Measurements from ENCODE around the gene BCL7A.

- no peak for TF ChIP-seq CTCF (IDR thresholded peaks at IDR 0.05; ENCODE audit: low read depth, low read length, poor library complexity, severe bottlenecking)
- TF ChIP-seq EZH2phosphoT487 (IDR thresholded peaks at IDR 0.05; ENCODE audit: borderline replicate concordance, low read length) = no peak
These were observed 43.3 kb downstream of the BCL7A start for GRCh38 chr12:122064780-122065588.
